ENCODE data around the gene LPP.
A peak's percentile ranks its signal among the peaks of the same experiment; 100 is the strongest.

LPP gene

GRCh38 chr3:188199386-188199785 is 45.4 kb downstream of the LPP start:
- DNase-seq = no peak

DNA sequence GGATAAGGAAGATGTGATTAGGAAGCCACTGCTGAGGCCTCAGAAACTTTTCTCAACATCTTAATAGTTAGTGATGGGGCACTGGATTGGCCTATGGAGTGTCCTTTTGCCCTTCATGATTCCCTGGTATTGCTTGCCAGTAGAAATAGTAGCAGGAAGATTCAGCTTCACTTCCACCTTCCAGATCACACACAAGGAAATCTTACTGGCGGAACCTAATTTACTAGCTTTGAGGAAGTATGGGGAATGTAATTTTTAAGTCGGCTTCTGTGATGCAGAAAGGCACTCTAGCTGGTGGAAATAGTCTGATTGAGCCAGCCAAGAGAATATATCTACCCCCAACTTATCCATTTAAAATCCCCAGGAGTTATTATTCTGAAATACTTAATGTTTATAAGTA is 46.5 kb downstream of the LPP start:
- no peak for DNase-seq

DNA sequence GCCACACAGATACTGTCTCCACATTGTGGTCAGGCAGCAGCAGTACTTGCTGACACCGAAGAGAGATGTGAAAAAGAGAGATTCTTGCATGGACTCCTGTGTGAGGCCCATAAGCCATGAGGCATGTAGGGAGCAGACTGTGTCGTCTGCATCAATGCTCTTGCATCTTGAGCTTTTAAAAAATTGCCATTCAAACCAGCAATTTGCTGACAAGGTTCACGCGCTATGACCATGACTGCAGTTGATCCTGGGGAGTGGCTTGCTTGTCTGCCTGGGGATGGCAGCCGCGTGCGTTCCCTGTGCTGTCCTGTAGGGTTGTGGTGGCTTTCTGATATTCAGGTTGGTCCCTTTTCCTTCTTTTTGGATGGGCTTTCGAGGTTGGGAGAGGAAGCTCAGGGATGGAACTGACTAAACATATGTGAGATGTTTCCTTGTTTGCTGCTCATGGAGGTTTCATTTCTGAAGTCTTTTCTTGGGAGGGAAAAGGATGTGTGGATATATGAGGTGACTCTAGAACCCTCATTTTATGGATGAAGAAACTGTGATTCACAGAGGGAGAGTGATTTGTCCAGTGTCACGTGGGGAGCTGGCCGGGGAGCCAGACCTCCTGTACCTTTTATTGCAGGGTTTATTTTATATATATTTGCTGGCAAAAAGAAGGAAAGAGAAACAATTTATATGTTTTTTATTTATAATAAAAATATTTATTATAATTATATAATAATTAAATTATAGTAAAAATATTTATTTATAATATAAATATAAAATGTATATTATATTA is 48.6 kb downstream of the LPP start:
- DNase-seq = peak; percentile 15

GRCh38 chr3:188204526-188204925 is 50.6 kb downstream of the LPP start:
- no peak for DNase-seq

- peak; percentile 12 for DNase-seq
Observed at GRCh38 chr3:188205992-188206416, 52.0 kb downstream of the LPP start.

GRCh38 chr3:188206787-188207186 is 52.8 kb downstream of the LPP start:
- no peak for DNase-seq

DNA sequence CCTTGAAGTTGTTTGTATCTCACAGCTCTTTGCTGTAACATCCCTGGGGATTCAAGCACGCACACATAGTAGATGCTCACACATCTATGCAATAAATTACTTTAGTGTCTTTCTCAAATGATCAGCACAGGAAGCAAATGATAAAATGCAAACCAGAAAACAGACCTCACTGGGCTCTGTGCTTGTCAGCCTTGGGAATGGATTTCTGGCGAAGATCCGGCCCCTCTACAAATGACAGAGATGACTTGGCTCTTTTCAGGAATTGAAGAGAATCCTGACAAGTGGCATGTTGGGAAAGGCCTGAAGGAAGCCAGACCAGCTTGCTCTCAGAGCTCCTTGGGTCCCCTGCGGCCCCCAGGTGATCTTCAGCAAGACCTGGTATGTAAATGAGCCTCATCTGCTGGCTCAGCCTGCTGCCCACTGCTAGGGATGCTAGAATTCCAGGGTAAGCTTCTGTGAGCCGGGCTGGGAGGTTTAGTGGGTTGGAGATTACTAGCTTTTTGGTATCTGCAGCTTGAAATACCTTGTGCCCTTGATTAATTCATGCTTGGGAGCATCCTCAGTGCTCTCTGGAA is 54.1 kb downstream of the LPP start:
- no peak for DNase-seq

- DNase-seq = no peak
Observed at GRCh38 chr3:188208516-188208981, 54.6 kb downstream of the LPP start.

DNA sequence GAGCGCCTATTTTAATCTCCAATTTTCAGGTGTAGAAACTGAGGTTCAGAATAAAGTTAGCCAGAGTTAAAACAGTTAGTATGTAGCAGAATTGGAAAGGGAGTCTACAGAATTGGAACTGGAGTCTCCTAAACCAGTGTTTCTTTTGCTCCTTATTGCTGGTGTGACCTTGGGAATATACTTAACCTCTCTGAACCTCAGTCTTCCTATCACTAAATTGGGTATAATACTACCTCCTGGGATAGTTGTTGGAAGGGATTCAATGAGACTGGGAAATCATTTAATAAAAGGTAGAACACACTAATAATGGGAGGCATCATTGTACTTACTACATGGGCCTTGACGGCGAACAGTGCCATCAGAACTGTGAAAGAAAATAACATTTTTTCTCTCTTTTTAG is 55.1 kb downstream of the LPP start:
- DNase-seq = no peak

- DNase-seq = no peak
Observed at GRCh38 chr3:188209740-188210139, 55.8 kb downstream of the LPP start.

DNA sequence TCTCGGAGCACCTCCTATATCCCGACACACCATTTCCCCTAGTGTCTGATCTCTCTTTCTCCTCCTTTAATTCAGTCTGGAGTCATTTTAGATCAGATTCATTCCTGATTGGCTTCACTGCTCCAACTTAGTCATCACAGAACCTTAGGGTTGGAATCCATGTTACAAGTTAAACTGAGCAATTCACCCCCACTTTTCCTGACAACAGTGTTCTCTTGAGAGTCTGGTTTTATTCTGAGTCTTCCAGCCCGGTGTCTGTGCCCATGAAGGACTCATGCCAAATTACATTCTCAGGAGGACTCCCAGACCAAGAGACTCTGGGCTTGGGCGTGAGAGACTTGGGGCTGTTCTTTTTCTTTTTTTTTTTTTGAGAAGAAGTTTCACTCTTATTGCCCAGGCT is 57.5 kb downstream of the LPP start:
- no peak for DNase-seq

DNA sequence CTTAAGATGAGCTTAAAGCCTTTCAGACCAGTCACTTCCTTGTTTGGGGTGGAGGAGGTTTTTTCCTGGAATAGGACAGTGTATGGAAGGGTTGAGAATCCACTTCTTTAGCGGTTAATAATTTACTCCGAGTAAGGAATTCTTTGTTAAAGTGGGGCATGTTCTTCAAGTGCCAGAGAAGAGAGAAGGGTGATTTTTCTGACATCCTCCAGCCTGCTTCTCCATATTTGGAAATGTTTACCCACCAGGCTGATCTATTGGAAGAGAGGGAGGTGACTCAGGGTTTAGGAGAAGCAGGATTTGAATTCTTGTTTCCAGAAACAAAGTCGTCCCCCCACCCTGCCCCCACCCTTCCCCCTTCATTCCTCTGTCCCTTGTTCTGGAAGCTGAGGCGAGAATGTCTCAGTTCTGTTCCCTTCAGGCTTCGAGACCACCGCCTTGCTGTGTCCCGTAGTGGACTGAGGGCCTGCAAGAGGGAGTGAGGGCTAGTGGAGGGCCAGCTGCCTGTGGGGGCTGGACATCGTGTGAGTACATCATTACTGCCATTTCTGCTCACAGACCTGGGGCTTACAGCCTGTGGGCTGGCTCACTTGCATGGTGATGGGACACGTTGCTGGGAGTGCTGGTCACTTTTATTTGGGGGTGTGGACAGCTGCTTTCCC is 58.5 kb downstream of the LPP start:
- DNase-seq = no peak

- peak; percentile 35 for DNase-seq
Observed at GRCh38 chr3:188214442-188214841, 60.5 kb downstream of the LPP start.

DNA sequence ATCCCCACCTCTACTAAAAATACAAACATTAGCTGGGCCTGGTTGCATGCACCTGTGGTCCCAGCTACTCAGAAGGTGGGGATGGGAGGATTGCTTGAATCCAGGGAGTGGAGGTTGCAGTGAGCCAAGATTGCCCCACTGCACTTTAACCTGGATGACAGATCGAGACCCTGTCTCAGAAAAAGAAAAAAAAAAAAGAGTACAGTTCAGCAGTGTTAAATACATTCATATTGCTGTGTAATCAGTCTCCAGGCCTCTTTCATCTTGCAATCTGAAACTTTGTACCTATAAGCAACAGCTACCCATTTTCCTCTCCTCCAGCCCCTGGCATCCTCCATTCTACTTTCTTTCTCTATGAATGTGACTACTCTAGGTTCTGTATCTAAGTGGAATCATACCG is 61.2 kb downstream of the LPP start:
- no peak for DNase-seq

DNA sequence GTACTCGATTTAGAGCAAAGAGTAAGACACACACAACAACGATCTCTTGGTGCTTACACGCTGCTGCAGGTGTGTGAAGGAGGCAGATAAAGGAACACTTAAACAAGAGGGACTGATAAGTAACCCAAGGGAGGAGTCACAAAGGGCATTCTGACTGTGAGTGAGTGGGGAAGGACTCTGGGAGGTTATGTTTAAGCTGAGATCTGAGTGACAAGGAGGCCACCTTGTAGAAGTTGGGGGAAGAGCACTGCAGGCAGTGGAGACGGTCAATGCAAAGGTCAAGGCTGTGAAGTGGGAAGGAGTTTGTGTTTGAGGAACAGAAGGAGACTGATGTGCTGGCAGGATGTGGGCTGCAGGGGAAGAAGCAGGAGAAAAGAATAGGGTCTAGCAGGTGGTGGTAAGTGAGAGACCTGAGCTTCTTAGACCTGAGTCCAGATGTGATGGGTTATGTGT is 63.1 kb downstream of the LPP start:
- DNase-seq = peak; percentile 11

DNA sequence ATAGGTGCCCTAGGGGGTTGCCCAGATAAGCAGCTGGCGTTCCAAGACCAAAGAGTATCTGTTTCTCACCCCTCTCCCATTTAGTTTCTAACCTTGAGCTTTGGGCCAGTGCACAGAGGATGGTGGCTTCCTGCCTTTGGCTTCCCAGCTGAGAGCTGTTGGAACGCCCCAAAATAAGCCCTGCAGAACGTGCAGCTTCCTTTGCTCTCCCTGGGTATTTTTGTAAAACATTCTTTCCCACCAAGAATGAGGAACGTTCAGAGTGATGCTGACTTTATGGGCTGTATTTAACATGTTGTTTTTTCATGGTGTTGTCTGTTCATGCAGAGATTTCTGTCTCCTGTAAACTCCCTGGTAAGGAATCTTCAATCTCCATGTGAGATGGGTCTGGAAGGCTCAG is 63.8 kb downstream of the LPP start:
- no peak for DNase-seq

DNA sequence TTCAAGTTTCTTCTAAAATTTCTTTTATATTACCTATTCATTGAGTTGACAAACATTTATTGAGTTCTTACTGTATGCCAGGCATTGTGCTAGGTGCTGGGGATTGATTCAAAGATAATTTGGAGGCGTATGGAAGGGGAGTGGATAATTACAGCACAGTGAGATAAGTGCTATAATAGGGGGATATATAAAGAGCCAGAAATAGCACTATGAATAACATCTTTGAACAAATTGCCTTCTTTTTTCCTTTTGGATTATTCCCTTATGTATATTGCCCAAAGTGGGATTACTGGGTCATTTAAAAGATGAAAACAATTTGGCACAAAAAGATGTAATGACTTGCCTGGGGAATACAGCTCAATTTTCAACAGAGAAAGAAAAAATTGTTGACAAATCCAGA is 64.6 kb downstream of the LPP start:
- no peak for DNase-seq

- DNase-seq = no peak
Observed at GRCh38 chr3:188219147-188219546, 65.2 kb downstream of the LPP start.

GRCh38 chr3:188220097-188220788 is 66.3 kb downstream of the LPP start:
- no peak for DNase-seq

GRCh38 chr3:188220988-188221818 is 67.2 kb downstream of the LPP start:
- no peak for DNase-seq

DNA sequence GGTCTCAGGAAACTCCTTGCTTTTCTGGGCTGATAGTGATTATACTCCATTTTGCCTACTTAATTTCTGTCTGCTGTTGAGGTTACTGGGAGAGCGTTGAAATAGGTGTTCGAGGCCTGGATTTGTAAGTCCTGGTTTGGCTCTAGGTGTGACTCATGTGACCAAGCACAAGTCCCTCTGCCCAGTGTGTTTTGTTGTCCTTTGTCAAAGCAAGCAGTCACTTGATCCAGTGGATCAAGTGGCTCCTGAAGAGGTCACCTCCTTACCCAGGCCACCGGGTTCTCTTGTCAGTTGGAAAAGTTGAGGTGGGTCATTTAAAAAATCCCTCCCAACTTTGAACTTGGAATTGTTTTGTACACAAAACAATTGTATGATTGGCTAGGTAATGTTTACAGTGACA is 70.0 kb downstream of the LPP start:
- DNase-seq = no peak

GRCh38 chr3:188227442-188227841 is 73.5 kb downstream of the LPP start:
- no peak for DNase-seq

- no peak for DNase-seq
Observed at GRCh38 chr3:188229177-188229576, 75.2 kb downstream of the LPP start.
